Activated CD4-positive, alpha-beta T cell treated with anti-CD3 and anti-CD28 coated beads for 36 hours (primary cell): ENCODE data around the gene PRKCZ. TPM values are rescaled to one million over a fixed set of nuclear protein-coding genes. Genes with fewer than 3 reads are reported as not detected.

Source experiments
- ATAC-seq: fragments of 200-7000 bp; cut with Tn5 transposase; one replicate; pipeline ENCODE4 v1.10.0; 2021; ENCODE audit warnings: mild to moderate bottlenecking, moderate library complexity
- CTCF ChIA-PET: fragments of 350-600 bp; sonication (Branson Sonifier 250); formaldehyde crosslinking; loops from one replicate; lab custom pipeline; 2021; ENCODE audit warnings: antibody characterized with exemption; lab: Charles Lee
- POLR2A ChIA-PET: fragments of 350-600 bp; sonication (Branson Sonifier 250); formaldehyde crosslinking; loops from one replicate; lab custom pipeline; 2021; ENCODE audit warnings: antibody characterized with exemption, inconsistent platforms; lab: Charles Lee
- DNase-seq: peaks from one replicate; pipeline ENCODE4 v3.0.0-alpha.2; 2020
- H3K27ac Mint-ChIP-seq: one replicate; pipeline ENCODE4 v1.8.0; 2021; ENCODE audit warnings: mixed read lengths
- H3K27me3 Mint-ChIP-seq: one replicate; pipeline ENCODE4 v1.8.0; 2021; ENCODE audit warnings: mixed read lengths
- H3K36me3 Mint-ChIP-seq: one replicate; pipeline ENCODE4 v1.8.0; 2021; ENCODE audit warnings: low read depth, mixed read lengths
- H3K4me1 Mint-ChIP-seq: one replicate; pipeline ENCODE4 v1.8.0; 2021; ENCODE audit warnings: mixed read lengths
- H3K4me3 Mint-ChIP-seq: one replicate; pipeline ENCODE4 v1.8.0; 2021; ENCODE audit warnings: mild to moderate bottlenecking, moderate library complexity, mixed read lengths
- H3K9me3 Mint-ChIP-seq: one replicate; pipeline ENCODE4 v1.8.0; 2021; ENCODE audit warnings: low read depth, mixed read lengths
- intact Hi-C, 2 experiments: fragments of 100-400 bp; cut with DNase I in 1 of 2; cut with micrococcal nuclease in 1 of 2; formaldehyde crosslinking; loops; one replicate each; pipeline versions ENCODE4 v1.14.2 to v1.15.1; 2022 to 2024; cut with DNase I, micrococcal nuclease
- total RNA-seq, 2 experiments: library from RNA; stranded (reverse); gene quantifications; one replicate each; pipeline ENCODE4 v1.2.3, GENCODE V29; 2021

PRKCZ gene
- total RNA-seq, 2 experiments from 2014 or later, result 9.8 to 10.9 TPM

GRCh38 chr1:2232916-2233438 lies 182.8 kb downstream of the PRKCZ start:
- Mint-ChIP-seq H3K27me3 (no peaks in the 10 kb centered on the region), H3K9me3 (no peaks in the 10 kb centered on the region), H3K36me3 (peaks cover 32% of the 10 kb centered on the region), H3K4me1 (peaks cover 55% of the 10 kb centered on the region), H3K27ac (peak overlapping the region; percentile 95), H3K4me3 (peak overlapping the region; percentile 91)
- ChIA-PET CTCF (interaction anchor here (0.6 to 1.9 kb wide), 4 partner anchors 26 to 298 kb away, joined by 3 to 5 read pairs (median 4); partner anchors contain the start of gene FAAP20), POLR2A (interaction anchor here (0.8 to 1.8 kb wide), 2 partner anchors 66 to 68 kb away, joined by 4 to 6 read pairs; no protein-coding TSS in a partner anchor)
- ATAC-seq (no peak), DNase-seq (no peak)
- intact Hi-C loops, result loop anchor here (1.0 to 5.0 kb wide), 6 partner anchors 58 to 315 kb away; no protein-coding TSS in a partner anchor

- H3K9me3 Mint-ChIP-seq, result no peaks in the 10 kb centered on the region
- H3K4me3 Mint-ChIP-seq, result peak overlapping the region; percentile 73
- H3K36me3 Mint-ChIP-seq, result peaks cover 32% of the 10 kb centered on the region
- ChIA-PET CTCF (interaction anchor here (0.7 to 1.9 kb wide), 6 partner anchors 26 to 298 kb away, joined by 3 to 9 read pairs (median 4); partner anchors contain the start of gene FAAP20), POLR2A (interaction anchor here (0.8 to 1.8 kb wide), 2 partner anchors 65 to 68 kb away, joined by 4 to 6 read pairs; no protein-coding TSS in a partner anchor)
- H3K4me1 Mint-ChIP-seq, result peaks cover 55% of the 10 kb centered on the region
- intact Hi-C loops, result loop anchor here in 1 of 2 experiments (2.0 to 5.0 kb wide), 3 partner anchors 57 to 149 kb away; no protein-coding TSS in a partner anchor
- no peak for DNase-seq
- H3K27ac Mint-ChIP-seq, result peak overlapping the region; percentile 90
- no peaks in the 10 kb centered on the region for H3K27me3 Mint-ChIP-seq
- ATAC-seq, result no peak
Measured at GRCh38 chr1:2233468-2233867, 183.3 kb downstream of the PRKCZ start.

GRCh38 chr1:2233997-2234761 lies 184.0 kb downstream of the PRKCZ start:
- Mint-ChIP-seq H3K27me3 (no peaks in the 10 kb centered on the region), H3K27ac (peak overlapping the region; percentile 90), H3K9me3 (no peaks in the 10 kb centered on the region), H3K36me3 (peaks cover 29% of the 10 kb centered on the region), H3K4me1 (peaks cover 59% of the 10 kb centered on the region), H3K4me3 (peak overlapping the region; percentile 73)
- DNase-seq (peak; percentile 81), ATAC-seq (peak; percentile 73)
- intact Hi-C loops, result loop anchor here (1.0 to 5.0 kb wide), 5 partner anchors 25 to 148 kb away; no protein-coding TSS in a partner anchor
- ChIA-PET POLR2A (interaction anchor here (1.8 kb wide), 1 partner anchor 67 kb away, joined by 4 read pairs; no protein-coding TSS in a partner anchor), CTCF (interaction anchor here (0.6 to 1.9 kb wide), 9 partner anchors 25 to 300 kb away, joined by 3 to 9 read pairs (median 4); partner anchors contain the start of gene FAAP20)

GRCh38 chr1:2234762-2235113 lies 184.5 kb downstream of the PRKCZ start:
- intact Hi-C loops, result loop anchor here (1.0 to 5.0 kb wide), 3 partner anchors 25 to 148 kb away; no protein-coding TSS in a partner anchor
- ATAC-seq (no peak), DNase-seq (peak; percentile 33)
- CTCF ChIA-PET, result interaction anchor here (0.7 to 1.6 kb wide), 4 partner anchors 39 to 300 kb away, joined by 4 to 9 read pairs (median 4); partner anchors contain the start of gene FAAP20
- POLR2A ChIA-PET, result interaction anchor here (1.8 kb wide), 1 partner anchor 66 kb away, joined by 4 read pairs; no protein-coding TSS in a partner anchor
- Mint-ChIP-seq H3K4me1 (peaks cover 65% of the 10 kb centered on the region), H3K27me3 (no peaks in the 10 kb centered on the region), H3K9me3 (no peaks in the 10 kb centered on the region), H3K27ac (peak overlapping the region; percentile 90), H3K36me3 (peaks cover 29% of the 10 kb centered on the region), H3K4me3 (peak overlapping the region; percentile 73)

Other genes starting within 250 kb of the PRKCZ start
- gene GNB1, start 159.3 kb upstream of the PRKCZ start, total RNA-seq, result 100 to 1,000 TPM; 347 to 669 TPM
- gene CALML6, start 135.2 kb upstream of the PRKCZ start, total RNA-seq, result under 1 TPM; 0.21 to 0.81 TPM
- gene TMEM52, start 131.1 kb upstream of the PRKCZ start, total RNA-seq, result 1 to 10 TPM in 1 of 2 experiments, under 1 TPM in 1; 0.88 to 1.1 TPM
- gene CFAP74, start 46.6 kb upstream of the PRKCZ start, total RNA-seq, result under 1 TPM in 1 of 2 experiments, not detected in 1; 0.25 TPM
- gene GABRD, start 31.1 kb upstream of the PRKCZ start, total RNA-seq, result not detected
- gene FAAP20, start 144.4 kb downstream of the PRKCZ start, total RNA-seq, result 10 to 100 TPM; 69.7 to 84.4 TPM
- 10 to 100 TPM; 28.7 to 34.0 TPM for gene SKI, start 177.9 kb downstream of the PRKCZ start, total RNA-seq